ENCODE measurements around the gene ACTN3. TPM values are rescaled to one million over a fixed set of nuclear protein-coding genes. Genes with fewer than 3 reads are reported as not detected.

Gene ACTN3
- 3.9 TPM for polyA plus RNA-seq (2013, experiment 1 of 2)
- polyA plus RNA-seq (2013, experiment 2 of 2): 3.3 TPM

DNA sequence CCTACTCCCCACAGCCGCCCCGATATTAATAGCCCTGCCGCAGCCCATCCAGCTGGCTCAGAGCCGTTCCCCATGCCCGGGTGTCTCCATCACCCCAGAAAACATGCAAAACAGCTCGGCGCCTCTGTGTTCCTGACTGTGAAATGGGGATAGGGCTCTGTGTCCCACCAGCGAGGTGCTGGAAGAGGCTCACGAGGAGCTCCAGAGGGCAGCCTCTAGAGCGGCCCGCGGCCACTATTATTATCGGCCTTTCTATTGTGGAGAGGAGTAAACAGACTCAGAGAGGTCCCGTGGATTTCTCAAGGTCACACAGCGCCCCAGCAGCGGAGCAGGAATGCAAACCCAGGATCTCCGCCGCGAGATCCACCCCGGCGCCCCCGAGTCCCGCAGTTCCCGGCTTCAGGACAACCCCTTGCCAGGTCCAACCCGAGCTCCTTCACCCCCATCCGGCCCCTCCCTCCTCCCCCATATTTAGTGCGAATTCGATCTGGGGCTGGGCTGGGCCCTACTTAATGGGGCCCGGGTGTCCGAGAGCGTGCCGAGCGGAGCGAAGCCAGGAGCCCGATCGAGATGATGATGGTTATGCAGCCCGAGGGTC, at the start of gene ACTN3:
TSS of gene ACTN3 (plus strand) at position 536 of the 598 bp plus-strand sequence. CDS start at position 571, 35 bp downstream.
- WGBS, 2 experiments (ENCODE audit: insufficient coverage in 2 of 2): 7% methylated on average over 24 to 29 of the region's 37 CpGs
- Histone ChIP-seq H3K36me3 (ENCODE audit: control insufficient read depth, insufficient read depth, low read length) (peaks cover 9% of the 10 kb centered on the region), H3K4me1 (ENCODE audit: control insufficient read depth, insufficient read depth, low read length, poor library complexity, severe bottlenecking) (peaks cover 4% of the 10 kb centered on the region), H3K4me3 (ENCODE audit: extremely low read depth, insufficient read depth, low read length, poor library complexity, severe bottlenecking) (peak within 1 kb of the TSS; percentile 77), H3K27ac (ENCODE audit: low read depth, low read length, severe bottlenecking) (peak within 1 kb of the TSS; percentile 59), H3K9me3 (ENCODE audit: control insufficient read depth, low read length) (no peaks in the 10 kb centered on the region)

DNA sequence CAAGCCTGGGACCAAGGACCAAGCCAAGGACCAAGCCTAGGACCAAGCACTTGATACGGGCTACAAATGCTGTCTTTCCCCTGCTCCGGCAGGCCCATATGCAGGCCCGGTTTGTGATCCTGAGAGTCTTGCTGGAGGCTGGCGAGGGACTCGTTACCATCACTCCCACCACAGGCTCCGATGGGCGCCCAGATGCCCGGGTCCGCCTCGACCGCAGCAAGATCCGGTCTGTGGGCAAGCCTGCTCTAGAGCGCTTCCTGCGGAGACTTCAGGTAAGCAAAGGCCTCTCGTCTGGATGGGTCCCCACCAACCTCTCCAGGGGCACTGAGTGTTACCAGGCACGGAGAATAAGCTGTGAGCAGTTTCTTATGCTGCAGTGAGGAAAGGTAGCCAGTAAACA, 49.5 kb upstream of the ACTN3 start:
- H3K4me3 ChIP-seq (ENCODE audit: extremely low read depth, insufficient read depth, low read length, poor library complexity, severe bottlenecking): no peak overlapping the region
- H3K27ac ChIP-seq (ENCODE audit: low read depth, low read length, severe bottlenecking): no peak overlapping the region
- no peaks in the 10 kb centered on the region for H3K9me3 ChIP-seq (ENCODE audit: control insufficient read depth, low read length)
- peaks cover 39% of the 10 kb centered on the region for H3K36me3 ChIP-seq (ENCODE audit: control insufficient read depth, insufficient read depth, low read length)
- no peaks in the 10 kb centered on the region for H3K4me1 ChIP-seq (ENCODE audit: control insufficient read depth, insufficient read depth, low read length, poor library complexity, severe bottlenecking)
- 91 to 98% methylated on average over 15 to 16 of the region's 16 CpGs for WGBS, 2 experiments (ENCODE audit: insufficient coverage in 2 of 2)

DNA sequence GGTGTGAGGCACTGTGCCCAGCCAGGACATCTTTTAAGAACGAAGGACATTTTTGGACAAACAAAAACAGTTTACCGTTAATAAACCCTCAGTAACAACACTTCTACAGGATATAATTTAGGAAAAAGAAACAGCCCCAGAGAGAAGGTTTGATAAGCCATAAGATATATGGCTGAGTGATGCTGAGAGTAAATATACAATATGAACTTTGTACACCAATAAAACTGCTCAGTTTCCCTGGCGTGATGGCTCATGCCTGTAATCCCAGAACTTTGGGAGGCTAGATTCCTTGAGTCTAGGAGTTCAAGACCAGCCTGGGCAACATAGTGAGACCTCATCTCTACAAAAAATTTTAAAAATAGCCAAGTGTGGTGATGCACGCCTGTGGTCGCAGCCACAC, 48.2 kb upstream of the ACTN3 start:
- no peak overlapping the region for H3K4me3 ChIP-seq (ENCODE audit: extremely low read depth, insufficient read depth, low read length, poor library complexity, severe bottlenecking)
- no peaks in the 10 kb centered on the region for H3K9me3 ChIP-seq (ENCODE audit: control insufficient read depth, low read length)
- WGBS, 2 experiments (ENCODE audit: insufficient coverage in 2 of 2): 96 to 100% methylated on average over 1 to 4 of the region's 5 CpGs
- H3K4me1 ChIP-seq (ENCODE audit: control insufficient read depth, insufficient read depth, low read length, poor library complexity, severe bottlenecking): no peaks in the 10 kb centered on the region
- peaks cover 42% of the 10 kb centered on the region for H3K36me3 ChIP-seq (ENCODE audit: control insufficient read depth, insufficient read depth, low read length)
- no peak overlapping the region for H3K27ac ChIP-seq (ENCODE audit: low read depth, low read length, severe bottlenecking)

GRCh38 chr11:66505276-66505816, 41.4 kb upstream of the ACTN3 start:
- no peaks in the 10 kb centered on the region for H3K9me3 ChIP-seq (ENCODE audit: control insufficient read depth, low read length)
- H3K36me3 ChIP-seq (ENCODE audit: control insufficient read depth, insufficient read depth, low read length): peaks cover 33% of the 10 kb centered on the region
- H3K27ac ChIP-seq (ENCODE audit: low read depth, low read length, severe bottlenecking): no peak overlapping the region
- 100% methylated on average over 1 of the region's 1 CpG; no CpG with 5 or more reads in 1 of the 2 experiments for WGBS, 2 experiments (ENCODE audit: insufficient coverage in 2 of 2)
- no peak overlapping the region for H3K4me3 ChIP-seq (ENCODE audit: extremely low read depth, insufficient read depth, low read length, poor library complexity, severe bottlenecking)
- peaks cover 15% of the 10 kb centered on the region for H3K4me1 ChIP-seq (ENCODE audit: control insufficient read depth, insufficient read depth, low read length, poor library complexity, severe bottlenecking)

- peaks cover 23% of the 10 kb centered on the region for H3K4me1 ChIP-seq (ENCODE audit: control insufficient read depth, insufficient read depth, low read length, poor library complexity, severe bottlenecking)
- peak overlapping the region; percentile 89 for H3K27ac ChIP-seq (ENCODE audit: low read depth, low read length, severe bottlenecking)
- peaks cover 30% of the 10 kb centered on the region for H3K36me3 ChIP-seq (ENCODE audit: control insufficient read depth, insufficient read depth, low read length)
- 90 to 96% methylated on average over 3 to 6 of the region's 7 CpGs for WGBS, 2 experiments (ENCODE audit: insufficient coverage in 2 of 2)
- H3K9me3 ChIP-seq (ENCODE audit: control insufficient read depth, low read length): no peaks in the 10 kb centered on the region
- no peak overlapping the region for H3K4me3 ChIP-seq (ENCODE audit: extremely low read depth, insufficient read depth, low read length, poor library complexity, severe bottlenecking)
These were observed 37.6 kb upstream of the ACTN3 start for GRCh38 chr11:66509131-66509561.

GRCh38 chr11:66510271-66510989, 36.3 kb upstream of the ACTN3 start, which contains the start of gene BBS1:
Gene BBS1, plus strand, starts transcription at chr11:66510635. Its CDS starts 25 bp downstream, at chr11:66510660.
- Histone ChIP-seq H3K27ac (ENCODE audit: low read depth, low read length, severe bottlenecking) (peak within 1 kb of the TSS; percentile 89), H3K9me3 (ENCODE audit: control insufficient read depth, low read length) (no peaks in the 10 kb centered on the region), H3K36me3 (ENCODE audit: control insufficient read depth, insufficient read depth, low read length) (peaks cover 28% of the 10 kb centered on the region), H3K4me3 (ENCODE audit: extremely low read depth, insufficient read depth, low read length, poor library complexity, severe bottlenecking) (peak within 1 kb of the TSS; percentile 78), H3K4me1 (ENCODE audit: control insufficient read depth, insufficient read depth, low read length, poor library complexity, severe bottlenecking) (peaks cover 23% of the 10 kb centered on the region)
- WGBS, 2 experiments (ENCODE audit: insufficient coverage in 2 of 2): 7 to 9% methylated on average over 18 to 30 of the region's 31 CpGs

GRCh38 chr11:66510990-66511339, 35.7 kb upstream of the ACTN3 start:
- H3K36me3 ChIP-seq (ENCODE audit: control insufficient read depth, insufficient read depth, low read length): peaks cover 27% of the 10 kb centered on the region
- no peaks in the 10 kb centered on the region for H3K9me3 ChIP-seq (ENCODE audit: control insufficient read depth, low read length)
- 5 to 17% methylated on average over 1 to 4 of the region's 5 CpGs for WGBS, 2 experiments (ENCODE audit: insufficient coverage in 2 of 2)
- peaks cover 23% of the 10 kb centered on the region for H3K4me1 ChIP-seq (ENCODE audit: control insufficient read depth, insufficient read depth, low read length, poor library complexity, severe bottlenecking)
- H3K27ac ChIP-seq (ENCODE audit: low read depth, low read length, severe bottlenecking): peak overlapping the region; percentile 89
- peak overlapping the region; percentile 78 for H3K4me3 ChIP-seq (ENCODE audit: extremely low read depth, insufficient read depth, low read length, poor library complexity, severe bottlenecking)

DNA sequence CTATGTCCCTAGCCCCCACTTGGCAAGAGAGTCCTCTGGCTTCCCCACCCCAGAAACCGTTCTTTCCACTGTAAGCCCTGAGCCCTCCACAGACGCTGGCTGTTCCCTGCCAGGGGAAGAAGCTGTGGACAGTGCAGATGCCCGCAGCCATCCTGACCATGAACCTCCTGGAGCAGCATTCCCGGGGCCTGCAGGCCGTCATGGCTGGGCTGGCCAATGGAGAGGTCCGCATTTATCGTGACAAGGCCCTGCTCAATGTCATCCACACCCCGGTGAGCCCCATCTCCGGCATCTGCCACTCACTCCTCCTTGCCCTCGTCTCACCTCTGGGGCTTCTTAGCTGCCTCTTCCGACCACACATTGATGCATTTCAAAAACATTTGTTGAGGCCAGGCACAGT, 23.1 kb upstream of the ACTN3 start:
- WGBS, 2 experiments (ENCODE audit: insufficient coverage in 2 of 2): 91 to 93% methylated on average over 8 to 11 of the region's 11 CpGs
- Histone ChIP-seq H3K4me3 (ENCODE audit: extremely low read depth, insufficient read depth, low read length, poor library complexity, severe bottlenecking) (no peak overlapping the region), H3K27ac (ENCODE audit: low read depth, low read length, severe bottlenecking) (no peak overlapping the region), H3K9me3 (ENCODE audit: control insufficient read depth, low read length) (no peaks in the 10 kb centered on the region), H3K4me1 (ENCODE audit: control insufficient read depth, insufficient read depth, low read length, poor library complexity, severe bottlenecking) (no peaks in the 10 kb centered on the region), H3K36me3 (ENCODE audit: control insufficient read depth, insufficient read depth, low read length) (peaks cover 52% of the 10 kb centered on the region)

- Histone ChIP-seq H3K27ac (ENCODE audit: low read depth, low read length, severe bottlenecking) (no peak overlapping the region), H3K9me3 (ENCODE audit: control insufficient read depth, low read length) (no peaks in the 10 kb centered on the region), H3K4me3 (ENCODE audit: extremely low read depth, insufficient read depth, low read length, poor library complexity, severe bottlenecking) (no peak overlapping the region), H3K4me1 (ENCODE audit: control insufficient read depth, insufficient read depth, low read length, poor library complexity, severe bottlenecking) (no peaks in the 10 kb centered on the region), H3K36me3 (ENCODE audit: control insufficient read depth, insufficient read depth, low read length) (peaks cover 45% of the 10 kb centered on the region)
- 93 to 99% methylated on average over 8 of the region's 10 CpGs for WGBS, 2 experiments (ENCODE audit: insufficient coverage in 2 of 2)
These were observed 22.2 kb upstream of the ACTN3 start for GRCh38 chr11:66524304-66525040.

DNA sequence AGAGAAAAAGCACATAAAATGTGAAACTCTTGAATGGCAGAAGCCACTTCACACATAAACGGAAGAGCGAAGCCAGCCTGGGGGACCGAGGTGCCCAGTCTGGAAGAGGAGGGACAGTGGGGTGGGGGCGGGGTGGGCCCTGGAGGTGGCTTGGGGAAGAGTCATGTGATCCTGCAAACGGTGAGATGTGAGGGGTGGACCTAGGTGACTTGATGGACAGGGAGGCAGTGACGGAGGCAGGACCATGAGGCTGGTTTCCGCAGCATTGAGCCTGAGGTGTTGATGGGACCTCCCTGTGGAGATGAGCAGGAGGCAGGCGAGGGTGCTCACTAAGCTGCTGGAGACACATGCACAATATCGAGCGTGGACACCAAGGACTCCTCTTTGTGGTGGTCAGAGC, 17.6 kb upstream of the ACTN3 start:
- H3K27ac ChIP-seq (ENCODE audit: low read depth, low read length, severe bottlenecking): no peak overlapping the region
- no peaks in the 10 kb centered on the region for H3K9me3 ChIP-seq (ENCODE audit: control insufficient read depth, low read length)
- 88 to 94% methylated on average over 9 of the region's 10 CpGs for WGBS, 2 experiments (ENCODE audit: insufficient coverage in 2 of 2)
- peaks cover 19% of the 10 kb centered on the region for H3K36me3 ChIP-seq (ENCODE audit: control insufficient read depth, insufficient read depth, low read length)
- no peaks in the 10 kb centered on the region for H3K4me1 ChIP-seq (ENCODE audit: control insufficient read depth, insufficient read depth, low read length, poor library complexity, severe bottlenecking)
- no peak overlapping the region for H3K4me3 ChIP-seq (ENCODE audit: extremely low read depth, insufficient read depth, low read length, poor library complexity, severe bottlenecking)

Data from mesodermal cell (in vitro differentiated cells).